Esophagus squamous epithelium (tissue), 5 donors: ENCODE results near the gene FBXL7. TPM values are rescaled to one million over a fixed set of nuclear protein-coding genes. Genes with fewer than 3 reads are reported as not detected.

ENCODE experiments used
- DNase-seq: peaks from one replicate; lab custom pipeline; 2025; lab: John Stamatoyannopoulos, UW
- H3K27ac ChIP-seq, 4 donors: fragments of 200-600 bp; sonication (generic); one replicate each; pipeline ENCODE4 v1.5.1; 2016 to 2019; ENCODE audit warnings: mild to moderate bottlenecking in 1 of 4
- H3K27me3 ChIP-seq, 4 donors: fragments of 200-600 bp; sonication (generic); 1 replicate in 3 of 4; 2 replicates in 1 of 4; pipeline versions ENCODE4 v1.5.1 to v1.6.0; 2017 to 2021; ENCODE audit warnings: antibody characterized with exemption in 1 of 4
- H3K36me3 ChIP-seq, 3 donors: fragments of 200-600 bp; sonication (generic); one replicate each; pipeline ENCODE4 v1.5.1; 2016 to 2019
- H3K4me1 ChIP-seq, 3 donors: fragments of 200-600 bp; sonication (generic); one replicate each; pipeline ENCODE4 v1.5.1; 2017 to 2019
- H3K4me3 ChIP-seq, 4 donors: fragments of 200-600 bp; sonication (generic); 1 replicate in 3 of 4; 2 replicates in 1 of 4; pipeline ENCODE4 v1.5.1; 2016 to 2019; ENCODE audit warnings: mild to moderate bottlenecking in 2 of 4, moderate library complexity in 1 of 4
- H3K9me3 ChIP-seq, 3 donors: fragments of 200-600 bp; sonication (generic); one replicate each; pipeline ENCODE4 v1.5.1; 2016 to 2019
- POLR2A ChIP-seq, 4 donors: fragments of 450-650 bp; IDR thresholded peaks; one replicate each; pipeline ENCODE4 v1.6.1; 2017; ENCODE audit warnings: antibody characterized with exemption in 4 of 4, mild to moderate bottlenecking in 4 of 4, moderate library complexity in 3 of 4
- WGBS, 2 donors: methylation state at CpG; one replicate each; pipeline ENCODE4 v1.1.5; 2018; 5-methylcytosine and 5-hydroxymethylcytosine counted together
- intact Hi-C: fragments of 100-400 bp; cut with DNase I; formaldehyde crosslinking; loops from one replicate; pipeline ENCODE4 v1.15.0; 2022
- total RNA-seq, 4 donors: library from RNA; depleted of rRNA; stranded (reverse); fragments of >200 nt; gene quantifications; one replicate each; pipeline ENCODE4 v1.1.0, GENCODE V29; 2016
- TF ChIP-seq, protein P1 (sequence below), 6 experiments: fragments of 450-650 bp in 4 of 6; fragments of 200-600 bp in 2 of 6; sonication (generic) in 2 of 6; IDR thresholded peaks; one replicate each; pipeline ENCODE4 v1.5.1; 2016 to 2019; ENCODE audit warnings: antibody characterized with exemption in 6 of 6, mild to moderate bottlenecking in 4 of 6, moderate library complexity in 4 of 6
- donor health status: DM: yes; HTN: yes; CAD: no.

FBXL7 gene
- total RNA-seq, 4 donors from 2014 or later = 0.68 to 15.1 (median 2.8) TPM

DNA sequence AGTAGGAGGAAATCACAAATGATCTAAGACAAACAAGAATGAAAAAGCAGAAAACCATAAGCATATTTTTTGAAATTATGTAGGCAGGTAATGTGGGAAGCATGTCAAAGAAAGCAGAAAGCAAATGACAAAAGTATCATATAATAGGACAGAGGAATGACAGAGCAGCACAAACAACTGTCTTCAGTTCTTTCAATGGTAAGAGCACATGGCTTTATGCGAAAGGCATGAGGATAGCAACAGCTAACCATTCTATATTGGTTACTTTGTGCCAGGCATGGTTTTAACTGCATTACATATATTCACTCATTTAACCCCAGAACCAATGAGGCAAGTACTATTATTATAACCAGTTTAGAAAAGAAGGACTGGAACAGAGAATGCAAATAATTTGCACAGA is 137.4 kb downstream of the FBXL7 start:
- no peak for DNase-seq
- H3K9me3 ChIP-seq = no peaks in the 10 kb centered on the region
- H3K36me3 ChIP-seq = no peaks in the 10 kb centered on the region
- no peak overlapping the region for H3K27ac ChIP-seq
- TF ChIP-seq, protein P1, sequence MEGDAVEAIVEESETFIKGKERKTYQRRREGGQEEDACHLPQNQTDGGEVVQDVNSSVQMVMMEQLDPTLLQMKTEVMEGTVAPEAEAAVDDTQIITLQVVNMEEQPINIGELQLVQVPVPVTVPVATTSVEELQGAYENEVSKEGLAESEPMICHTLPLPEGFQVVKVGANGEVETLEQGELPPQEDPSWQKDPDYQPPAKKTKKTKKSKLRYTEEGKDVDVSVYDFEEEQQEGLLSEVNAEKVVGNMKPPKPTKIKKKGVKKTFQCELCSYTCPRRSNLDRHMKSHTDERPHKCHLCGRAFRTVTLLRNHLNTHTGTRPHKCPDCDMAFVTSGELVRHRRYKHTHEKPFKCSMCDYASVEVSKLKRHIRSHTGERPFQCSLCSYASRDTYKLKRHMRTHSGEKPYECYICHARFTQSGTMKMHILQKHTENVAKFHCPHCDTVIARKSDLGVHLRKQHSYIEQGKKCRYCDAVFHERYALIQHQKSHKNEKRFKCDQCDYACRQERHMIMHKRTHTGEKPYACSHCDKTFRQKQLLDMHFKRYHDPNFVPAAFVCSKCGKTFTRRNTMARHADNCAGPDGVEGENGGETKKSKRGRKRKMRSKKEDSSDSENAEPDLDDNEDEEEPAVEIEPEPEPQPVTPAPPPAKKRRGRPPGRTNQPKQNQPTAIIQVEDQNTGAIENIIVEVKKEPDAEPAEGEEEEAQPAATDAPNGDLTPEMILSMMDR (IDR thresholded peaks at IDR 0.05) = no peak
- H3K4me1 ChIP-seq = no peaks in the 10 kb centered on the region
- no peaks in the 10 kb centered on the region for H3K27me3 ChIP-seq
- WGBS, 2 donors = 42 to 96% methylated on average over 1 of the region's 1 CpG
- intact Hi-C loops = no loop called here
- H3K4me3 ChIP-seq = no peak overlapping the region

DNA sequence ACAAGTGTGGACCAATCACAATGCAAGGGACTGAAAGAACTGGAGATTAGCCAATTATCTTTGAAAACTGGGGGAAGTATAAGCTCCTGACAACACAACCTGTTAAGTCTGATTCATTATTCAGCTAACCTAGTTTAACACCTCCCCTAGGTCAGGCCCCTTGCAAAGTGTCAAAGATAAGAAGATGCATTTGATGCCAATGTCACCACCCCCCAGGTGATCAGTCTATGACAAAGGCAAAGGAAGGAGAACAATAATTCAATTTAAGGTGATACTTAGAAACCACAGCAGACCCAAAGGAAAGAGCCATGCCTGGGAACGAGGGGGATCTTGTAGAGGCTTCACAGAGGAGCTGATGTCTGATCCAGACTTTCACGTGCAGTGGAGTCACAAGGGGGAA is 137.9 kb downstream of the FBXL7 start:
- Histone ChIP-seq H3K27ac (no peak overlapping the region), H3K36me3 (no peaks in the 10 kb centered on the region), H3K4me3 (no peak overlapping the region), H3K9me3 (no peaks in the 10 kb centered on the region), H3K4me1 (no peaks in the 10 kb centered on the region), H3K27me3 (no peaks in the 10 kb centered on the region)
- TF ChIP-seq, protein P1 (IDR thresholded peaks at IDR 0.05) = no peak
- no peak for TF ChIP-seq POLR2A (IDR thresholded peaks at IDR 0.05)
- WGBS, 2 donors = 80 to 88% methylated on average over 2 of the region's 2 CpGs
- no peak for DNase-seq
- intact Hi-C loops = no loop called here

DNA sequence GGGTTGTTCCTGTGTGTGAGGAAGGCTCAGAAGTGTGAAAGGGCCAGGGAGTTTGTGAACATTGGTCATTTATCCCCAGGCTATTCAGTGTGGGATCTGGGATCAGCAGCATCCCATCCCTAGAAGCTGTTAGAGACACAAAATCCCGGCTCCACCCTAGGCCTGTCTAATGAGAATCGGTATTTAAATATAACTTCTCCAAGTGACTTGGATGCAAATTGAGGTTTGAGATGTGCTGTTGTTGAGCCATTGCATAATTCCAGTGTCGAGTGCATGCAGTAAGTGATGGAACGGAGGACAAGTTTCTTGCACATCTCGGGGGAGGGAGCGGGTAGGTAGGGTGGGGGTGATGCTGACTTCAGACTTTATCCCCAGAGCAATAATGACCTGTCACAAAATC is 138.3 kb downstream of the FBXL7 start:
- H3K27ac ChIP-seq = no peak overlapping the region
- TF ChIP-seq, protein P1 (IDR thresholded peaks at IDR 0.05) = no peak
- no peak for TF ChIP-seq POLR2A (IDR thresholded peaks at IDR 0.05)
- 86 to 94% methylated on average over 2 to 6 of the region's 6 CpGs for WGBS, 2 donors
- no peaks in the 10 kb centered on the region for H3K27me3 ChIP-seq
- intact Hi-C loops = no loop called here
- DNase-seq = no peak
- H3K4me3 ChIP-seq = no peak overlapping the region
- H3K36me3 ChIP-seq = no peaks in the 10 kb centered on the region
- H3K4me1 ChIP-seq = peaks cover 0 to 2% (median 1%) of the 10 kb centered on the region in 3 donors
- H3K9me3 ChIP-seq = no peaks in the 10 kb centered on the region

DNA sequence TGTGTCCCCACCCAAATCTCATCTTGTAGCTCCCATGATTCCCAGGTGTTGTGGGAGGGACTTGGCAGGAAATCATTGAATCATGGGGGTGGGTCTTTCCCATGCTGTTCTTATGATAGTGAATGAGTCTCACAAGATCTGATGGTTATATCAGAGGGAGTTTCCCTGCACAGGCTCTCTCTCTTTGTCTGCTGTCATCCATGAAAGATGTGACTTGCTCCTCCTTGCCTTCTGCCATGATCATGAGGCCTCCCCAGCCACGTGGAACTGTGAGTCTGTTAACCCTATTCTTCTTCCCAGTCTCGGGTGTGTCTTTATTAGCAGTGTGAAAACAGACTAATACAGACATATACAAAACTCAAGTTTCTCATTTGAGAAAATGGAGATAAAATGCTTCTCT is 139.3 kb downstream of the FBXL7 start:
- Histone ChIP-seq H3K36me3 (no peaks in the 10 kb centered on the region), H3K4me3 (no peak overlapping the region), H3K27me3 (no peaks in the 10 kb centered on the region), H3K27ac (no peak overlapping the region), H3K4me1 (peaks cover 0 to 12% (median 7%) of the 10 kb centered on the region in 3 donors), H3K9me3 (no peaks in the 10 kb centered on the region)
- 29 to 57% methylated on average over 2 of the region's 2 CpGs for WGBS, 2 donors
- TF ChIP-seq, protein P1 (IDR thresholded peaks at IDR 0.05) = no peak
- no peak for TF ChIP-seq POLR2A (IDR thresholded peaks at IDR 0.05)
- no peak for DNase-seq
- intact Hi-C loops = no loop called here

DNA sequence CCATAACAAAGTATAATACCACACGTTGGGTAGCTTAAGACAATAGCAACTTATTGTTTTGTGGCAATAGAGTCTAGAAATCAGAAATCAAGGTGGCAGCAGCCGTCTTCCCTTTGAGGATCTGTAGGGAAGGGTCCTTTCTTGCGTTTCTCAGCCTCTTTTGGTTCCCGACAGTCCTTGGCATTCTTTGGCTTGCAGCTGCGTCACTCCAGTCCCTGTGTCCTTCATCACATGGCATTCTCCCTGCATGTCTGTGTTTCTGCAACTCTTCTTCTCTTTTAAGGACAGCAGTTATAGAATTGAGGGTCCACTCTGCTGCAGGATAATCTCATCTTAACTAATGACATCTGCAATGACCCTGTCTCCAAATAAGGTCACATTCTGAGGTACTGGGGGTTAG is 140.1 kb downstream of the FBXL7 start:
- intact Hi-C loops = no loop called here
- H3K4me1 ChIP-seq = peaks cover 0 to 20% (median 7%) of the 10 kb centered on the region in 3 donors
- TF ChIP-seq, protein P1 (IDR thresholded peaks at IDR 0.05) = no peak
- no peak for TF ChIP-seq POLR2A (IDR thresholded peaks at IDR 0.05)
- no peak for DNase-seq
- no peak overlapping the region for H3K27ac ChIP-seq
- no peaks in the 10 kb centered on the region for H3K27me3 ChIP-seq
- WGBS, 2 donors = 88 to 92% methylated on average over 5 of the region's 5 CpGs
- H3K36me3 ChIP-seq = no peaks in the 10 kb centered on the region
- H3K4me3 ChIP-seq = no peak overlapping the region
- no peaks in the 10 kb centered on the region for H3K9me3 ChIP-seq
